GM12878 (cell line): ENCODE results near the gene PRRT1. TPM values are rescaled to one million over a fixed set of nuclear protein-coding genes. Genes with fewer than 3 reads are reported as not detected.

Experiments
- BCL11A ChIP-seq: IDR thresholded peaks from 2 replicates; pipeline ENCODE4 v1.6.1; 2011; ENCODE audit warnings: low read depth, low read length
- BRCA1 ChIP-seq: IDR thresholded peaks from 2 replicates; pipeline ENCODE4 v1.6.1; 2011; ENCODE audit warnings: low read depth, low read length, improper control_type of control experiment
- IKZF1 ChIP-seq: fragments of 450-650 bp; conservative IDR thresholded peaks from 2 replicates; pipeline ENCODE4 v1.6.1; 2017; ENCODE audit warnings: antibody characterized with exemption, mild to moderate bottlenecking
- RAD51 ChIP-seq: fragments of 450-650 bp; IDR thresholded peaks from 2 replicates; pipeline ENCODE4 v1.6.1; 2016; ENCODE audit warnings: moderate library complexity, mild to moderate bottlenecking, inconsistent platforms
- TCF3 ChIP-seq: IDR thresholded peaks from 2 replicates; pipeline ENCODE4 v1.6.1; 2012; ENCODE audit warnings: low read depth, mild to moderate bottlenecking, low read length, borderline replicate concordance; ENCODE audit not compliant: insufficient read depth
- polyA plus RNA-seq, 11 experiments: library from polyadenylated mRNA; depleted of rRNA in 4 of 11; unstranded in 6 of 11; stranded (reverse) in 5 of 11; fragments of >200 nt; fragmentation: Nextera tagmentation in 4 of 11; fragmentation: Illumina TruSeq in 1 of 11; extraction: Ambion mirVana in 4 of 11; extraction: Trizol in 1 of 11; gene quantifications; 1 replicate in 1 of 11; 2 replicates in 10 of 11; pipeline versions ENCODE4 v1.2.1 to v1.2.3, GENCODE V29; 2011 to 2016; ENCODE audit warnings: inconsistent platforms in 2 of 11, missing spikeins in 2 of 11, low read depth in 1 of 11
- total RNA-seq, 4 experiments: library from RNA; depleted of rRNA in 3 of 4; stranded (reverse); fragments of >200 nt in 3 of 4; fragmentation: Illumina TruSeq in 1 of 4; extraction: Trizol in 1 of 4; gene quantifications; 2 replicates each; pipeline versions ENCODE4 v1.2.1 to v1.2.3, GENCODE V29; 2013 to 2021
- TF ChIP-seq, protein P1 (sequence below): fragments of 450-650 bp; formaldehyde crosslinking; IDR thresholded peaks from 2 replicates; pipeline ENCODE4 v1.4.0; 2020; ENCODE audit warnings: mild to moderate bottlenecking, moderate library complexity
- TF ChIP-seq, protein P2 (sequence below): IDR thresholded peaks from 2 replicates; pipeline ENCODE4 v1.6.1; 2012; ENCODE audit warnings: improper control_type of control experiment, low read depth, low read length; ENCODE audit not compliant: insufficient replicate concordance
- TF ChIP-seq, protein P3 (sequence below): fragments of 450-650 bp; IDR thresholded peaks from 2 replicates; pipeline ENCODE4 v1.6.1; 2017; ENCODE audit warnings: antibody characterized with exemption, mild to moderate bottlenecking, moderate library complexity

PRRT1 gene
- total and polyA plus RNA-seq, 10 of the 15 experiments (the other 5 are each of a cell fraction or from before 2014, with no cell fraction given): 0.04 to 0.15 (median 0.10) TPM; not detected in 6

DNA sequence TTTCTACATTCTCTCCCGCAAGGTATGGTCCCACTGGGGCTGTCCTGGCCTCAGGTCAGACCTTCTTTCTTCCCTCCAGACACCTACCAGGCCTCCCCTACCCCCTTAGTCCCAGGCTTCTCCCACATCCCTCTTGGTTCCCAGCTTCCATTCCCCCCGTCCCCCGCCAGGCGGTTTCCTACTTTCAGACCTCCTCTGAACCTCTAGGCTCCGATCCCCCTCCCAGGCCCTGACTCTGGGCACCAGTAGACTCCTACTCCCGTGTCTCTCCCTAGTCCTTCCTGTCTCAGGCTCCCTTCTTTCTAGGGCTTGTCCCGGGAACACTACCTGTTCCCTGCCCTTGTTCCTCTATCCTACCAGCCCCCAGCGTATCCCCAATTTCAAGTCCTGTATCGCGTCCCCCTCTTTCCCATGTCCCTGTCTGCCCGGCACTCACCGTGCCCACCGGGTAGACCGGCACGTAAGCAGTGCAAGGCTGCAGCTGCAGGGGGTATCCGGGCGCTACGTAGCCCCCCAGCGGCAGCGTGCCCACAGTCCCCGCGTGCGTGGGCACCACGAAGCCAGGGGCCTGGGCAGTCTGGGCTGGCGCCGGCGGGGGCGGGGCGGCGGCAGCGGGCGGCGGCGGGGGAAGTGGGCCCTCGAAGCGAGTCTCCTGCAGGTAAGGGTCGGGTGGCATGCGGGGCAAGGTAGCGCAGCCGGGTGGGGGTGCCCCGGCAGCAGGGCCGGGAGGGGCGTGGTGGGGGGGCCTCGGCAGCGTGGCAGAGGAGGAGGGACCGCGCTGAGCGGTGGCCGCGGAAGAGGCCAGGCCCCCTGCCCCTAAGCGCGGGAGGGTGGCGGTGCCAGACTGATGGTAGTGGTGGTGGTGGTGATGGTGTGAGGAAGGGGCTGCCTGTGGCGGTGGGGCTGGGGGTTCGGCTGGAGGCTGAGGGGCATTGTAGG, 1.5 kb downstream of the PRRT1 start (continued):
- TF ChIP-seq, protein P1, sequence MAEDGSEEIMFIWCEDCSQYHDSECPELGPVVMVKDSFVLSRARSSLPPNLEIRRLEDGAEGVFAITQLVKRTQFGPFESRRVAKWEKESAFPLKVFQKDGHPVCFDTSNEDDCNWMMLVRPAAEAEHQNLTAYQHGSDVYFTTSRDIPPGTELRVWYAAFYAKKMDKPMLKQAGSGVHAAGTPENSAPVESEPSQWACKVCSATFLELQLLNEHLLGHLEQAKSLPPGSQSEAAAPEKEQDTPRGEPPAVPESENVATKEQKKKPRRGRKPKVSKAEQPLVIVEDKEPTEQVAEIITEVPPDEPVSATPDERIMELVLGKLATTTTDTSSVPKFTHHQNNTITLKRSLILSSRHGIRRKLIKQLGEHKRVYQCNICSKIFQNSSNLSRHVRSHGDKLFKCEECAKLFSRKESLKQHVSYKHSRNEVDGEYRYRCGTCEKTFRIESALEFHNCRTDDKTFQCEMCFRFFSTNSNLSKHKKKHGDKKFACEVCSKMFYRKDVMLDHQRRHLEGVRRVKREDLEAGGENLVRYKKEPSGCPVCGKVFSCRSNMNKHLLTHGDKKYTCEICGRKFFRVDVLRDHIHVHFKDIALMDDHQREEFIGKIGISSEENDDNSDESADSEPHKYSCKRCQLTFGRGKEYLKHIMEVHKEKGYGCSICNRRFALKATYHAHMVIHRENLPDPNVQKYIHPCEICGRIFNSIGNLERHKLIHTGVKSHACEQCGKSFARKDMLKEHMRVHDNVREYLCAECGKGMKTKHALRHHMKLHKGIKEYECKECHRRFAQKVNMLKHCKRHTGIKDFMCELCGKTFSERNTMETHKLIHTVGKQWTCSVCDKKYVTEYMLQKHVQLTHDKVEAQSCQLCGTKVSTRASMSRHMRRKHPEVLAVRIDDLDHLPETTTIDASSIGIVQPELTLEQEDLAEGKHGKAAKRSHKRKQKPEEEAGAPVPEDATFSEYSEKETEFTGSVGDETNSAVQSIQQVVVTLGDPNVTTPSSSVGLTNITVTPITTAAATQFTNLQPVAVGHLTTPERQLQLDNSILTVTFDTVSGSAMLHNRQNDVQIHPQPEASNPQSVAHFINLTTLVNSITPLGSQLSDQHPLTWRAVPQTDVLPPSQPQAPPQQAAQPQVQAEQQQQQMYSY: no peak
- TF ChIP-seq BRCA1 (no peak), IKZF1 (no peak), RAD51 (no peak), BCL11A (no peak), TCF3 (no peak)
- TF ChIP-seq, protein P2, sequence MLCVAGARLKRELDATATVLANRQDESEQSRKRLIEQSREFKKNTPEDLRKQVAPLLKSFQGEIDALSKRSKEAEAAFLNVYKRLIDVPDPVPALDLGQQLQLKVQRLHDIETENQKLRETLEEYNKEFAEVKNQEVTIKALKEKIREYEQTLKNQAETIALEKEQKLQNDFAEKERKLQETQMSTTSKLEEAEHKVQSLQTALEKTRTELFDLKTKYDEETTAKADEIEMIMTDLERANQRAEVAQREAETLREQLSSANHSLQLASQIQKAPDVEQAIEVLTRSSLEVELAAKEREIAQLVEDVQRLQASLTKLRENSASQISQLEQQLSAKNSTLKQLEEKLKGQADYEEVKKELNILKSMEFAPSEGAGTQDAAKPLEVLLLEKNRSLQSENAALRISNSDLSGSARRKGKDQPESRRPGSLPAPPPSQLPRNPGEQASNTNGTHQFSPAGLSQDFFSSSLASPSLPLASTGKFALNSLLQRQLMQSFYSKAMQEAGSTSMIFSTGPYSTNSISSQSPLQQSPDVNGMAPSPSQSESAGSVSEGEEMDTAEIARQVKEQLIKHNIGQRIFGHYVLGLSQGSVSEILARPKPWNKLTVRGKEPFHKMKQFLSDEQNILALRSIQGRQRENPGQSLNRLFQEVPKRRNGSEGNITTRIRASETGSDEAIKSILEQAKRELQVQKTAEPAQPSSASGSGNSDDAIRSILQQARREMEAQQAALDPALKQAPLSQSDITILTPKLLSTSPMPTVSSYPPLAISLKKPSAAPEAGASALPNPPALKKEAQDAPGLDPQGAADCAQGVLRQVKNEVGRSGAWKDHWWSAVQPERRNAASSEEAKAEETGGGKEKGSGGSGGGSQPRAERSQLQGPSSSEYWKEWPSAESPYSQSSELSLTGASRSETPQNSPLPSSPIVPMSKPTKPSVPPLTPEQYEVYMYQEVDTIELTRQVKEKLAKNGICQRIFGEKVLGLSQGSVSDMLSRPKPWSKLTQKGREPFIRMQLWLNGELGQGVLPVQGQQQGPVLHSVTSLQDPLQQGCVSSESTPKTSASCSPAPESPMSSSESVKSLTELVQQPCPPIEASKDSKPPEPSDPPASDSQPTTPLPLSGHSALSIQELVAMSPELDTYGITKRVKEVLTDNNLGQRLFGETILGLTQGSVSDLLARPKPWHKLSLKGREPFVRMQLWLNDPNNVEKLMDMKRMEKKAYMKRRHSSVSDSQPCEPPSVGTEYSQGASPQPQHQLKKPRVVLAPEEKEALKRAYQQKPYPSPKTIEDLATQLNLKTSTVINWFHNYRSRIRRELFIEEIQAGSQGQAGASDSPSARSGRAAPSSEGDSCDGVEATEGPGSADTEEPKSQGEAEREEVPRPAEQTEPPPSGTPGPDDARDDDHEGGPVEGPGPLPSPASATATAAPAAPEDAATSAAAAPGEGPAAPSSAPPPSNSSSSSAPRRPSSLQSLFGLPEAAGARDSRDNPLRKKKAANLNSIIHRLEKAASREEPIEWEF: no peak
- TF ChIP-seq, protein P3, sequence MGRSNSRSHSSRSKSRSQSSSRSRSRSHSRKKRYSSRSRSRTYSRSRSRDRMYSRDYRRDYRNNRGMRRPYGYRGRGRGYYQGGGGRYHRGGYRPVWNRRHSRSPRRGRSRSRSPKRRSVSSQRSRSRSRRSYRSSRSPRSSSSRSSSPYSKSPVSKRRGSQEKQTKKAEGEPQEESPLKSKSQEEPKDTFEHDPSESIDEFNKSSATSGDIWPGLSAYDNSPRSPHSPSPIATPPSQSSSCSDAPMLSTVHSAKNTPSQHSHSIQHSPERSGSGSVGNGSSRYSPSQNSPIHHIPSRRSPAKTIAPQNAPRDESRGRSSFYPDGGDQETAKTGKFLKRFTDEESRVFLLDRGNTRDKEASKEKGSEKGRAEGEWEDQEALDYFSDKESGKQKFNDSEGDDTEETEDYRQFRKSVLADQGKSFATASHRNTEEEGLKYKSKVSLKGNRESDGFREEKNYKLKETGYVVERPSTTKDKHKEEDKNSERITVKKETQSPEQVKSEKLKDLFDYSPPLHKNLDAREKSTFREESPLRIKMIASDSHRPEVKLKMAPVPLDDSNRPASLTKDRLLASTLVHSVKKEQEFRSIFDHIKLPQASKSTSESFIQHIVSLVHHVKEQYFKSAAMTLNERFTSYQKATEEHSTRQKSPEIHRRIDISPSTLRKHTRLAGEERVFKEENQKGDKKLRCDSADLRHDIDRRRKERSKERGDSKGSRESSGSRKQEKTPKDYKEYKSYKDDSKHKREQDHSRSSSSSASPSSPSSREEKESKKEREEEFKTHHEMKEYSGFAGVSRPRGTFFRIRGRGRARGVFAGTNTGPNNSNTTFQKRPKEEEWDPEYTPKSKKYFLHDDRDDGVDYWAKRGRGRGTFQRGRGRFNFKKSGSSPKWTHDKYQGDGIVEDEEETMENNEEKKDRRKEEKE: no peak
- TF ChIP-seq, all 136 proteins: peak for 0
